Measurements from ENCODE around the gene ARL6IP4. TPM values are rescaled to one million over a fixed set of nuclear protein-coding genes. Genes with fewer than 3 reads are reported as not detected.

The ARL6IP4 gene
- total and polyA plus RNA-seq, 10 of the 15 experiments (the other 5 are each of a cell fraction or from before 2014, with no cell fraction given): 2.5 to 320 (median 188) TPM

DNA sequence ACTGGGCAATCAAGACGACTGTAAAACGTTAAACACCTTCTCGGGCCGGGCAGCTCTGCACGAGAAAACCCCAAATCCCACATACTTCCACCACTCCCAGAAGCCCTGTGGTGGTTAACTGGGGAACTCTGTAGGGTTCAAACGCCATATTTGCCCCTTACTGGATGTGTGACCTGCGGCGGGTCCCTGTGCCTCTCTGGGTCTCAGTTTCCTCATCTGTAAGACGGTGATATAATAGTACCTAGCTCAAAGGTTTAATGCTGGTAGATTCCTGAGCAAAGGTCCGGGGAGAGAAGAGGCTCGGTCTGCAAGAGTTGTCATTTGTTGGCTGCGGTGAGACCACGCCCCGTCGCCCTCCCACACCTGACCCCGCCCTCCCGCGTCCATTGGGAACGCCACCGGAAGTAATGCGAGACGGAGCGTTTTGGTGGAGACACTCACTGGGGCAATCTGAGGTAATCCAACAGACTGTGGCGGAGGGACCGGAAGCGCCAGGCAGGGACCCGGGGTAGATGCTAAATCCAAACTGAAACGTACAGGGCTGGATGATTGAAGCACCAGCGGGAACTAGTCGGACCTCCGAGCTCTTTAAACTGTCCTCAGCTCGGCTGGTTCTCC is 6.1 kb upstream of the ARL6IP4 start (continued):
- TF ChIP-seq PAX5 (IDR thresholded peaks at IDR 0.05; ENCODE audit: borderline replicate concordance, low read depth, low read length) (no peak; the same call in 1 of the 2 replicates), PML (IDR thresholded peaks at IDR 0.05; ENCODE audit: low read length) (0 out of 2 replicates have a peak, but pooled peaks have one; percentile 71), KLF5 (IDR thresholded peaks at IDR 0.05; ENCODE audit: partially characterized antibody) (no peak), TARDBP (IDR thresholded peaks at IDR 0.05; ENCODE audit: borderline replicate concordance) (0 out of 2 replicates have a peak, but pooled peaks have one; percentile 59), KDM1A (IDR thresholded peaks at IDR 0.05; ENCODE audit: borderline replicate concordance) (no peak), MTA3 (IDR thresholded peaks at IDR 0.05; ENCODE audit: borderline replicate concordance, low read length) (no peak), CBX3 (IDR thresholded peaks at IDR 0.05; ENCODE audit: borderline replicate concordance, low read depth) (no peak), ZNF622 (IDR thresholded peaks at IDR 0.05) (no peak), POU2F2 (IDR thresholded peaks at IDR 0.05; ENCODE audit: borderline replicate concordance, low read depth, low read length) (peak; percentile 78; the same call in 1 of the 3 replicates), BCL11A (IDR thresholded peaks at IDR 0.05; ENCODE audit: low read depth, low read length) (no peak), NR2C2 (IDR thresholded peaks at IDR 0.05; ENCODE audit: borderline replicate concordance, control insufficient read depth, insufficient read length, low read depth) (no peak), GABPA (IDR thresholded peaks at IDR 0.05; ENCODE audit: low read depth) (peak; percentile 97)
- TF ChIP-seq, protein P1, sequence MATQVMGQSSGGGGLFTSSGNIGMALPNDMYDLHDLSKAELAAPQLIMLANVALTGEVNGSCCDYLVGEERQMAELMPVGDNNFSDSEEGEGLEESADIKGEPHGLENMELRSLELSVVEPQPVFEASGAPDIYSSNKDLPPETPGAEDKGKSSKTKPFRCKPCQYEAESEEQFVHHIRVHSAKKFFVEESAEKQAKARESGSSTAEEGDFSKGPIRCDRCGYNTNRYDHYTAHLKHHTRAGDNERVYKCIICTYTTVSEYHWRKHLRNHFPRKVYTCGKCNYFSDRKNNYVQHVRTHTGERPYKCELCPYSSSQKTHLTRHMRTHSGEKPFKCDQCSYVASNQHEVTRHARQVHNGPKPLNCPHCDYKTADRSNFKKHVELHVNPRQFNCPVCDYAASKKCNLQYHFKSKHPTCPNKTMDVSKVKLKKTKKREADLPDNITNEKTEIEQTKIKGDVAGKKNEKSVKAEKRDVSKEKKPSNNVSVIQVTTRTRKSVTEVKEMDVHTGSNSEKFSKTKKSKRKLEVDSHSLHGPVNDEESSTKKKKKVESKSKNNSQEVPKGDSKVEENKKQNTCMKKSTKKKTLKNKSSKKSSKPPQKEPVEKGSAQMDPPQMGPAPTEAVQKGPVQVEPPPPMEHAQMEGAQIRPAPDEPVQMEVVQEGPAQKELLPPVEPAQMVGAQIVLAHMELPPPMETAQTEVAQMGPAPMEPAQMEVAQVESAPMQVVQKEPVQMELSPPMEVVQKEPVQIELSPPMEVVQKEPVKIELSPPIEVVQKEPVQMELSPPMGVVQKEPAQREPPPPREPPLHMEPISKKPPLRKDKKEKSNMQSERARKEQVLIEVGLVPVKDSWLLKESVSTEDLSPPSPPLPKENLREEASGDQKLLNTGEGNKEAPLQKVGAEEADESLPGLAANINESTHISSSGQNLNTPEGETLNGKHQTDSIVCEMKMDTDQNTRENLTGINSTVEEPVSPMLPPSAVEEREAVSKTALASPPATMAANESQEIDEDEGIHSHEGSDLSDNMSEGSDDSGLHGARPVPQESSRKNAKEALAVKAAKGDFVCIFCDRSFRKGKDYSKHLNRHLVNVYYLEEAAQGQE (IDR thresholded peaks at IDR 0.05; ENCODE audit: low read depth, low read length): no peak
- TF ChIP-seq, protein P2, sequence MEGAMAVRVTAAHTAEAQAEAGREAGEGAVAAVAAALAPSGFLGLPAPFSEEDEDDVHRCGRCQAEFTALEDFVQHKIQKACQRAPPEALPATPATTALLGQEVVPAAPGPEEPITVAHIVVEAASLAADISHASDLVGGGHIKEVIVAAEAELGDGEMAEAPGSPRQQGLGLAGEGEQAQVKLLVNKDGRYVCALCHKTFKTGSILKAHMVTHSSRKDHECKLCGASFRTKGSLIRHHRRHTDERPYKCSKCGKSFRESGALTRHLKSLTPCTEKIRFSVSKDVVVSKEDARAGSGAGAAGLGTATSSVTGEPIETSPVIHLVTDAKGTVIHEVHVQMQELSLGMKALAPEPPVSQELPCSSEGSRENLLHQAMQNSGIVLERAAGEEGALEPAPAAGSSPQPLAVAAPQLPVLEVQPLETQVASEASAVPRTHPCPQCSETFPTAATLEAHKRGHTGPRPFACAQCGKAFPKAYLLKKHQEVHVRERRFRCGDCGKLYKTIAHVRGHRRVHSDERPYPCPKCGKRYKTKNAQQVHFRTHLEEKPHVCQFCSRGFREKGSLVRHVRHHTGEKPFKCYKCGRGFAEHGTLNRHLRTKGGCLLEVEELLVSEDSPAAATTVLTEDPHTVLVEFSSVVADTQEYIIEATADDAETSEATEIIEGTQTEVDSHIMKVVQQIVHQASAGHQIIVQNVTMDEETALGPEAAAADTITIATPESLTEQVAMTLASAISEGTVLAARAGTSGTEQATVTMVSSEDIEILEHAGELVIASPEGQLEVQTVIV (IDR thresholded peaks at IDR 0.05; ENCODE audit: borderline replicate concordance, partially characterized antibody): no peak
- TF ChIP-seq, protein P3, sequence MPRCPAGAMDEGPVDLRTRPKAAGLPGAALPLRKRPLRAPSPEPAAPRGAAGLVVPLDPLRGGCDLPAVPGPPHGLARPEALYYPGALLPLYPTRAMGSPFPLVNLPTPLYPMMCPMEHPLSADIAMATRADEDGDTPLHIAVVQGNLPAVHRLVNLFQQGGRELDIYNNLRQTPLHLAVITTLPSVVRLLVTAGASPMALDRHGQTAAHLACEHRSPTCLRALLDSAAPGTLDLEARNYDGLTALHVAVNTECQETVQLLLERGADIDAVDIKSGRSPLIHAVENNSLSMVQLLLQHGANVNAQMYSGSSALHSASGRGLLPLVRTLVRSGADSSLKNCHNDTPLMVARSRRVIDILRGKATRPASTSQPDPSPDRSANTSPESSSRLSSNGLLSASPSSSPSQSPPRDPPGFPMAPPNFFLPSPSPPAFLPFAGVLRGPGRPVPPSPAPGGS (IDR thresholded peaks at IDR 0.05; ENCODE audit: borderline replicate concordance, insufficient read depth, low read depth, low read length, poor library complexity, severe bottlenecking): no peak
- TF ChIP-seq, protein P4, sequence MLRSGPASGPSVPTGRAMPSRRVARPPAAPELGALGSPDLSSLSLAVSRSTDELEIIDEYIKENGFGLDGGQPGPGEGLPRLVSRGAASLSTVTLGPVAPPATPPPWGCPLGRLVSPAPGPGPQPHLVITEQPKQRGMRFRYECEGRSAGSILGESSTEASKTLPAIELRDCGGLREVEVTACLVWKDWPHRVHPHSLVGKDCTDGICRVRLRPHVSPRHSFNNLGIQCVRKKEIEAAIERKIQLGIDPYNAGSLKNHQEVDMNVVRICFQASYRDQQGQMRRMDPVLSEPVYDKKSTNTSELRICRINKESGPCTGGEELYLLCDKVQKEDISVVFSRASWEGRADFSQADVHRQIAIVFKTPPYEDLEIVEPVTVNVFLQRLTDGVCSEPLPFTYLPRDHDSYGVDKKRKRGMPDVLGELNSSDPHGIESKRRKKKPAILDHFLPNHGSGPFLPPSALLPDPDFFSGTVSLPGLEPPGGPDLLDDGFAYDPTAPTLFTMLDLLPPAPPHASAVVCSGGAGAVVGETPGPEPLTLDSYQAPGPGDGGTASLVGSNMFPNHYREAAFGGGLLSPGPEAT (IDR thresholded peaks at IDR 0.05; ENCODE audit: low read depth): no peak
- TF ChIP-seq, protein P5, sequence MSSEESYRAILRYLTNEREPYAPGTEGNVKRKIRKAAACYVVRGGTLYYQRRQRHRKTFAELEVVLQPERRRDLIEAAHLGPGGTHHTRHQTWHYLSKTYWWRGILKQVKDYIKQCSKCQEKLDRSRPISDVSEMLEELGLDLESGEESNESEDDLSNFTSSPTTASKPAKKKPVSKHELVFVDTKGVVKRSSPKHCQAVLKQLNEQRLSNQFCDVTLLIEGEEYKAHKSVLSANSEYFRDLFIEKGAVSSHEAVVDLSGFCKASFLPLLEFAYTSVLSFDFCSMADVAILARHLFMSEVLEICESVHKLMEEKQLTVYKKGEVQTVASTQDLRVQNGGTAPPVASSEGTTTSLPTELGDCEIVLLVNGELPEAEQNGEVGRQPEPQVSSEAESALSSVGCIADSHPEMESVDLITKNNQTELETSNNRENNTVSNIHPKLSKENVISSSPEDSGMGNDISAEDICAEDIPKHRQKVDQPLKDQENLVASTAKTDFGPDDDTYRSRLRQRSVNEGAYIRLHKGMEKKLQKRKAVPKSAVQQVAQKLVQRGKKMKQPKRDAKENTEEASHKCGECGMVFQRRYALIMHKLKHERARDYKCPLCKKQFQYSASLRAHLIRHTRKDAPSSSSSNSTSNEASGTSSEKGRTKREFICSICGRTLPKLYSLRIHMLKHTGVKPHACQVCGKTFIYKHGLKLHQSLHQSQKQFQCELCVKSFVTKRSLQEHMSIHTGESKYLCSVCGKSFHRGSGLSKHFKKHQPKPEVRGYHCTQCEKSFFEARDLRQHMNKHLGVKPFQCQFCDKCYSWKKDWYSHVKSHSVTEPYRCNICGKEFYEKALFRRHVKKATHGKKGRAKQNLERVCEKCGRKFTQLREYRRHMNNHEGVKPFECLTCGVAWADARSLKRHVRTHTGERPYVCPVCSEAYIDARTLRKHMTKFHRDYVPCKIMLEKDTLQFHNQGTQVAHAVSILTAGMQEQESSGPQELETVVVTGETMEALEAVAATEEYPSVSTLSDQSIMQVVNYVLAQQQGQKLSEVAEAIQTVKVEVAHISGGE (CRISPR knock-in tag; IDR thresholded peaks at IDR 0.05): peak; percentile 89

Measured in GM12878 (cell line).